D341Med (cell line): Measurements from ENCODE around the gene TNFAIP8L3.

Experiments
- DNase-seq: peaks from one replicate; pipeline ENCODE4 v3.0.0; 2012; ENCODE audit warnings: low spot score

TNFAIP8L3 gene

DNA sequence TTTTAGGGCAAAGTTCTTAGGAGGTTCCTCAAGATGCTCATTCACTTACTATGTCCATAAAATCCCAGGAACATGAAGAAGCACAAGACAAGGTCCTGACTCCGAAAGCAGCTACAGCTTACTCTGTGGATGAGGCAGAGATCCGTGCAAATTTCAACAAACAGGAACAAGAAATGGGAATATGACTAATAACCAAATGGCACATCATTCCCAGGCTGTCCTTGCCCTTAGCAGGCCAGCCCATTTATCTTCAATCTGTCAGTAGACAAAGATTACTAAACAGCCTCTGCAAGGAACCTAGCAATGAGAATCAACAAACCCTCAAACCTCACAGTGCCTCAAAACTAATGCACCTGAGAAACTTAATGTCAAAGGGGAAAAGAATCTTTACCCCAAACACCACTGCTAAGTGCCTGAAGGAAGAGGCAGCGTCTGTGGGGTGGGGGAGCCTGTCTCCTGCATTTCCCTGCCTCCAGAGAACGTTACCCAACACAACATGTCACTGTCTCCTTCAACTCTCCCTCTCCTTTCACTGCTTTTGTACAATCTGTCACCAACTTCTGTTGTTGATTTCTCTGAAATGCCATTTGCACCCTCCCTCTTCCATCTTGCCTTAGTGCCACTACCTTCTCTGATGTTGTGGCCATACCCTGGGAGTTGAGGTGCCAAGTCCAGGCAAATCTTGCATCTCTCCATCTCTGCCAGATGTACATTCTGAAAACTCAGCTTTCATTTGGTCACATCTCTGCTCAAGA, 4.8 kb downstream of the TNFAIP8L3 start:
- DNase-seq, result no peak

DNA sequence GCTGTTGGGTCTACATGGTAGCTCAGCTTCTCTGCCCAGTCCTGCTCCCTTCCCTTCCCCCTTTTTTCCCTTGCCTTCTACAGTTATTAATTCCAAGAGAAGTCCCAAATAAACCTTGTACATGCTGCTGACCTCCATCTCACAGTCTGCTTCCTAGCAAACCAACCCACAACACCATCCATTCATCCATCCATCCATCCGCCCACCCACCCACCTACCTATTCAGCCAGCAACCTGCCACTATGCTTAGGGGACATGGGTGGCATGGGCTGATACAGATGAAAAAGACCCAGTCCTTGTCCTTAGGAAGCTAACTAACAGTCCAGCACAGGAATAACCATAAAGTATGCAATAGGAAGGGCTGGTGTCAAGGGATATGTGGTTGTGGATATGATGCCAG, 5.7 kb downstream of the TNFAIP8L3 start:
- no peak for DNase-seq

DNA sequence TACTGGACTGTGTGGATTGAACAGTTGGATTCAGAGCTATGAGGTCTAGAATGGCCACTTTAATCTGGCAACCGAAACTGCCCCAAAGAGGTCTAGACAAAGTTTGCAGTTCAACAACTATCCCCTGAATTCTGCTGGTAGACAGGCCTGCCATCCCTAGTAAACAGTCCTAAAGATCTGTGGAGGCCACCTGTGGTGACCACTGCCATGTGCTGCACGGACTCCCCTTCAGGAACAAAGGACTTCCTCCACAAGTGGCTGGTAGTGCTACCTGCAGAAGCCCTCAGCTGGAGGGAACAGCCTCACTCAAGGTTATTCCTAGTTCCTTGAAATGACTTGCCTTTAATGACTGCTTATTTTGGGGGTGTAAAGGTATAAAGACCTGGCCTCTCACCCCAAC, 6.1 kb downstream of the TNFAIP8L3 start:
- no peak for DNase-seq

DNA sequence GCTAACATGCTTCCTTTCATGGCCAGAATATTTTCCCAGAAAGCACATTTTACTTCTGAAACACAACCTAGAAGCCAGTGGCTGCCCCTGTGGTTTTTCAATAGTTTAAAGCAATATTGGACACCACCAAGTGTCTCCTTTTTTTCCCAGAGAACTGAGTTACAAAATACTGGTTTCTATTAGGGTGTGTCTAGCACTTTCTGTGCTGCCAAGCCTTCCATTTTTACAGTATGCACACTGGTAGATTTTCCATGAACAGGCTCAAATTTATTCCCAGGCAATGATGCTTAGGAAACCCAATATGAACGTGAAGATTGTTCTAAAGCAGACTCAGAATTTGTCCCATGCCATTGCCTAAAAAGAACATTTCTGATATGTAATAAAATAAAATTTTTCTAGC, 7.2 kb downstream of the TNFAIP8L3 start:
- no peak for DNase-seq

DNA sequence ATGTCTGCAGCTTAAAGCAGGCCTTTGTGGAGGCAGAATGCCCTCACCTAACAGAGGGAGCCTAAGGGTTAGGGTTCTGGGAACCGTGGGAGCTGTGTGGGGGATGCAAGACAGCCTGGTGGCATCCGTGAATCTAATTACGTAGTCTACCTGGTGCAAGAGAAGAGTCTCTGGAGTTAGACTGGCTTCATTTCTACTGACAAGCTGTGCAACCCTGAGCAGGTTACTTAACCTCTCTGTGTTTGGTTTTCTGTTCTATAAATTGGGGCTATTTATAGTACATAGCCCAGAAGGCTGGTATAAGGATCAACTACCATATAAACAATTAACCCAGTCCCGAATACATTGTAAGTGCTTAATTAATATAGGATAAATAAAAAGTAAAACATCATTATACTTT, 8.3 kb downstream of the TNFAIP8L3 start:
- DNase-seq, result no peak

DNA sequence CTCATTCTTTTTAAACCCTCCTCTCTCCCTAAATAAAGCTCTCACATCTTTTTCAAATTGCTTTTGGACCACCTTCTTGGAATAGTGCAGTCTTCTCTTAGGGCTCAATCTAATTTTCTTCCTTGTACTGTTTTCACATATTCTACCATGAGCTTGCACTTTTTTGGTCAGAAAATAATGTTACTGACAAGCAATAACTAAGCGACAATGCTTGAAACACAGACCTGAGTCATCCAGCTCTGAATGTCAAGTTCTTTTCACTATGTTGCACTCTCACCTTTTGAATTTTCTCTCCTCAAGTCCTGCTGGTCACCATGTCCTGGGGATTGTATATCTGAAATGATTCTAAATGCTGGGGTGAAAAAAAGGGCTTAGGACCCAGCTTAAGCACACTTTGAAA, 8.9 kb downstream of the TNFAIP8L3 start:
- DNase-seq, result no peak

DNA sequence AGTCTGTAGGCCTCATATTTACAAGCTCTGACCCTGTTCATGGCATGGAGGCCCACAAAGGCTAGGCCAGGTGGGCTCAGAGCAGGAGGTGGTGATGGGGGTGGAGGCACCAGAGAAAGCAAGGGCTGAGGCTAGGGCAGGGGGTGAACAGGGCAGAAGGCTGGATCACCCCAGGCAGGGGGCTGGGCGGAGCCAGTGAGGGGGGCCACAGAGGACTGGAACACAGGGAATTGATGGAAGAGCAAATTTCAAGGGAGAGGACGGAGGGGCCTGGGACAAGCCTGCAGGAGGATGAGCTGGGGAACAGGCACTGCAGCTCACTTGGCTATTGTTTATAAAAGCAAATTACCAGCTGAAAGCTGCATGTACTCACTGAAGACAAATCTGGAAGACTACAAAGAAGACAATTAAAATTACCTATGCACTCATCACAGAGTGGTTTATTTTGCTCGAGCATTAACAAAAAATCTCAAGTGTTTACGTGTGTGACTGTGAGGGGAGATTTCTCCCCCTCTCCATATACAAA, 11.0 kb downstream of the TNFAIP8L3 start:
- no peak for DNase-seq

DNA sequence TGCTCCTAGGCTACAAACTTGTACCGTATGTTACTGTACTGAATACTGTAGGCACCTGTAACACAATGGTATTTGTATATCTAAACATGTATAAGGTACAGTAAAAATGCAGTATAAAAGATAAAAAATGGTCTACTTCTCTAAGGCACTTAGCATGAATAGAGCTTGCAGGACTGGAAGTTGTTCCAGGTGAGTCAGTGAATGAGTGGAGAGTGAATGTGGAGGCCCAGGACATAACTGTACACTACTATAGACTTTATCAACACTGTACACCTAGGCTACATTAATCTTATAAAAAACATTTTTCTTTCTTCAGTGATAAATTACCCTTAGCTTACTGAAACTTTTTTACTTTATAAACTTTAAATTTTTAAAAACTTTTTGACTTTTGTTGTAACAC, 12.5 kb downstream of the TNFAIP8L3 start:
- no peak for DNase-seq

DNA sequence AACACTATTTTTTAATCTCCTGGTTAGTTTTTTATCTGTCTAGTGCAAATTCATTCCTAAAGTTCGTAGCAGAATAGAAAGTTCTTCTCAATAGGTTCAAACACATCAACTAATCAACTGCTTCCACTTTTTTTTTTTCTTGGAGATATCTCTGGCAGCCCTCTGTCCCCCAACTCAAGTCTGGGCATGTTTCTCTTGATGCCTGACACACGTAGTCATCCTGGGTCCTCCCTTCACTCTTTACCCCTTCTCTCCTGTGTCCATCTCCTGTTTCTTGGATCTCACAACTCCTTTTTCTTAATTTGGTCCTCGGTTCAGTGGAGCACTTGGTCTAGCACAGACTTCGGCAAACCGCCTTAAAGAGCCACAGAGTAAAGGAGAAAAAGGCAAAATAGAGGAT, 14.4 kb downstream of the TNFAIP8L3 start:
- DNase-seq, result no peak

DNA sequence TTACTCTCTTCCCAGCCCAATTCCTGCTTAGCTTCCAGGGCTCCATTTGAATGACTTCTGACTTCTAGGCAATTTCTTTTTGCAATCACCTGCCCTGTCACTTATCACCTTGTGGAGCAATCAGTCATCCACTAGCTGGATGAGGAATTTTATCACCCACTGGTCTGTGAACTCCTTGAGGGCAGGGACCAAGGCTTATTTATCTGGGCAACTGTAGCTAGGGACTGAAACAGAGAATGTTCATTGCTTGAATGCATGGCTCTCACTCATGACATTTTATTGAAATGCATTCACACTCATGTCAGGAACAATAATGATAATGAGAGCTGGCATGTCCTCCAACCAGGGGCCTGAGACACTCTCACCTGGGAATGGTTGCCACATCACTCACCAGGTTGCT, 15.5 kb downstream of the TNFAIP8L3 start:
- no peak for DNase-seq

DNA sequence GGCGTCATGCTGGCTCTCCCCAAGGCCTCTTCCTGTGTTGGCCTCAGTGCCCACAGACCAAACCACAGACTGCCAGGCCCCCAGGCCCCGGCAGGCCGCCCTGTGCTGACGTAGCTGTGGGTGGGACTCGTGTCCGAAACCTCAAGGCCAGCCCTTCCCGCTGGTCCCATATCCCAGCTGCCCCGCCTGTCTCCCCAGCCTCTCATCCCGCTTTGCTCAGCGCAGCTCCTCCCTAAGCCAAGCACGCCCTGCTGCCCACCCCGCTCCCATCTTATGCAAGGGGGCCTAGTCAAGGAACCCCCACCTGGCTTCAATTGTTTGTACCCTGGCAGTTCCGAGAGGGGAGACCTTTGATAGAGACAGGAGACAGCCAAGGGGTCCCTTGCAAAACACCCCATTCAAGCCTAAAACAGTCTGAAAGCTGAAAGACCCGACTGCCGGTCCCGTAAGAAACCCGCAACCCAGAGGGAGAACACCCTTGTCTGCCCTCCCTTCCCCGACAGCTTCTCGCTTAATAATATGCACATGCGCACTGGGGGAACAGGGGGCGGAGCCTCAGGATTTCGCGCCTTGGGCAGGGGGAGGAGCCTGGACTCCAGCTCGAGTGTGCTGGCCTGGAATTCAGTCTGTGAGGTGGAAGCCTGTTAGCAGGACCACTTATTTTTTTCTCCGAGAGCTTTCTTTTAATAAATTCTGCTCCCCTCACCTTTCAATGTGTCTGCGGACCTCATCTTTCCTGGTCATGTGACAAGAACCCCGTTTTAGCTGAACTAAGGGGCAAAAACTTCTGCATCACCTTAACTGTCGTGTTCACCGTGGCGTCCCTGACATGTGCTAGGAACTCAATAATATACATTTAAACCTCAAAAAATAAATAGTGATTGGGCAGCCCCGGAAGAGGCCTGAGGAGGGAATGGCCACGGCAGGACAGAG, 17.2 kb downstream of the TNFAIP8L3 start:
- DNase-seq, result no peak

DNA sequence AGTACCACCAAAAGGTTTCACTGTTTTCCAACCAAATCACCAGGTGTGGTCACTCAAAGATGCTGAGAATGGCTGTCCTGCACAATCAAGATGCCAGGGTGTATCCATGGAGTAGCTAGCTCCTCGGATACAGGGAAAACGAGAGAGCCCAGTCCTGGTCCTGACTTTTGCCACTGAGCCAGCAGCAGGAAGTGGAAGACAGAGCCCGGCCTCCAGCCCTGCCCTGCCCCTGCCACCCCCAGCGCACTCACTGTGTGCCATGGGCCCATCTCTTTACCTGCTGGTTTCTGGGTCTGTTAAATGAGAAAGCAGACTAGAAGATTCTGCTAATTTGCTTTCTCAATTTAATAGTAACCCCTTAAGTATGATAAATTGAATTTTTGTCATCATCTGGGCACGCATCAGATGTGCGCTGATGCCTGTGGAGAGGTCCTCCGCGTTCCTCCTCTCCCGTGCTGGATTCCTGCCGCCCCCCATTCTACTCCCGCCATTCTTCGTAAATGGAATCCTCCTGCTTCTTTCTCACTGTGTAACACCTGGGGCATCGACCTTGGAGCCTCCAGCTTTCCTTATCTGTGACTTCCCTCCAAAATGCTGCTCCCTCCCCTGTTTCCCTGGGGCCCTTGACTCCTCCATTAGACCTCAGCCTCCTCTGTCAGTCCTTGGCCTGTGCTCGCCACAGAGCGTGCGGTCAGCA, 18.0 kb downstream of the TNFAIP8L3 start:
- no peak for DNase-seq

DNA sequence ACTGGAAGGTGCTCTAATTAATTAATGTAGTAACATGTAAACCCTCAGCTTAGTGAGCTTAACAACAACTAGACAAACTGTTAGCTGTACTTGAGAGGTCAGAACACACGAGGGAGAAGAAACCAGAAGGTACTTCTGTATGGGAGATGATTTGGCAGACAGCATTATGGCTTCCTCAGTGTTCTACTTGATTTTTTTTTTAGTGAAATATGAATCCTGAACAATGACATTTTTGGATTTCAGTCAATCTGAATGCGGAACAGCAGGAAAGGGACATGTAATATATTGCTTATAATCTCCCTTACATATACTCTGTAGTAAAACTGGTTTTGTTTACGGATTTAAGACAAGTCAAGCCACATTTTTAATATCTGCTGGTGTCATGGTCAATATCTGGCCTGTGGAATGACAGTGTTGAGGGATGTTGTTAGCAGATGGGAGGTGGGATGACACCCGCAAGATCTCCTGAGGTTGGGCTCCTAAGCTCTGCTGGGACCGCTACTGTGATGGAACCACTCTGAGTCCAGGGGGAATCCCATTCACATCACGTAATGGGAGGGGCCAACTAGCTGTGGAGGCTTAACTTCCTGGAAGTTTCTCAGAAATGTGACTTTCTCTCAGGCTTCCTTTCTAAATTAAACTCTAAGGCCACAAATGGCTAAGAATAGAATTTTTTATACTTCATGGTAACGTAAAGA, 18.7 kb downstream of the TNFAIP8L3 start:
- DNase-seq, result no peak

DNA sequence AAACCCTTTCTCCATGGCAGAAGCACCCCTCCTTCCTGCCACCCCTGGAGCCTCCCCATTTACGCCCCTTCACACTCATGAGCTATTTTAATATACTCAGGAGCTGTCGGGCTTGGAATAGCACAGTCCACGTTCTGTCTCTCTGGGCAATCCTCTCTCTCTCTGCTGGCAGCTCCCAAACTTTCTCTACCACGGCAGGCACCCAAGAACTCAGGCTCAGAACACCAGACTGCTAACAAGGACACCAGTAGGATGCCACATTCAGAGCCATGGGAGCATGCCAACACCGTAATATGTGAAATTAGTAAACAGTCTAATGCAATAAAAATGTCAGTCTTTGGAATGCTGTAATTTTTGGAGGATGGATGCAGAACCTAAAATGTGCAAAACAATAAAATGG, 19.3 kb downstream of the TNFAIP8L3 start:
- no peak for DNase-seq

DNA sequence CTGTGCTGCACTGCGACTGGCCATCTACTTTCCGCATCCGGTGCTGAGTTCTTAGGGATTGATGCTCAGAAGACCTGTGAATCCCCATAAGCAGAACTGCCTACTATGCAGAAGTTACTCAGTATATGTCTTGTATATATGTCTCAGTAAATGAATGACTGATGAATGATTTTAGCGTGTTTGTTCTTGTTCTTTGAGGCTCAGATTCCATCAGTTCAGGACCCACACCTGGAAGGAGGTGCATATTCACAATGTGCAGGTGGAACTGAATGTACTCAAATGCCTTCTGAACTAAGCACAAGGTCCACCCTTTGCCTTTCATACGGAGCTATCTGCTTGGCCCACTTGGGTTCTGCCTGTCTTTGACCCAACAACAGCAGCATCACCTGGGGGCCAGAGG, 19.8 kb downstream of the TNFAIP8L3 start:
- DNase-seq, result no peak

DNA sequence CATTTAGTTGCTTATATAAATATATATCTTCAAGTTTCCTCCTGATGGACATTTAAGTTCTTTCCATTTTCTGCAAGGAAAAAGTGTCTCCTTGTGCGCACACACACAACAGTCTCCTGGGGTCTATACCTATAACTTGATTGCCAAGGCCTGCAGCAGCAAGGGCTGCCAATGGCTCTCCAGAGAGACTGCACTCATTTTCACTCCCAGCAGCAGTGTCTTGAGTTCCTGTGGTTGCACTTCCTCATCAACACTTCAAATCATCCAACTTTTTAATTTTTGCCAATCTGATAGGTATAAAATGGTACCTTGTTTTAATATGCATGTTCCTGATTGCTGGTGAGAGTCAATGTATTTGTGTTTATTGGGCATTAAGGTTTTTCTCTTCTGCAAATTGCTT, 23.1 kb downstream of the TNFAIP8L3 start:
- no peak for DNase-seq

DNA sequence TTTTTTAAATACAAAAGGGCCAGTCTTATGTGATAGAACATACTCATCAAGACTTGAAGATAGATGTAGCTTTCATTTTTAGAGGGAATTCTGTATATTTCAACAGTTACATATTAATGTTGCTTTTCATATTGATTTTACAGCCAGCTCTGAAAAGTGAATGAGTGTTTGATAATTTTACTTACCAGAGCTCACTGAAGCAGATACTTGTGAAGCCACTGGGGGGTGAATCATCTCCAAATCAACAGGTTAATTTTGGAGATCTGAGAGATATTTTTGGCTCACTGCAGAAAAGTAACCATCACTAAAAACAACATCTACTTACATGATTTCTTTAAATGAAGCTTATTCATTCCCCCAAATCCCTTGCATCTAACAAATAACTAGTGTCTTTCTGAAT, 24.7 kb downstream of the TNFAIP8L3 start:
- DNase-seq, result no peak

DNA sequence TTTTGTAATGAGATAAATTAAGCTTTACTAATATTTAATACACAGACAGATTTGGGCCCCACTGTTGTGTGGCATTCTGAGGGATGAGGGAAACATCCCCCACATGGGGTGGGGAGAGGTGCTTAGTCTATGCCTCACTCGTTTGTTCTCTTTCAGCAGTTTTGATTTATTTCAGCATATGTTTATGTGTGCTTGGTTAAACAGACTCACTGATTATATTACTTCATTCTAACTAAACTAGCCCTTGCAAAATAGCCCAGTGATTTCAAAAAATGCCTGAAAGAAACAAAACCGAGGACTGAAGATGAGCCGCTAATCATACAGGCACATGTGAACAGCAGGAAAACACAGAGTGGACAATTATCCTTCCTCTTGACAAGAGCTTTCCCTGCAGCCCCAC, 27.2 kb downstream of the TNFAIP8L3 start:
- no peak for DNase-seq

DNA sequence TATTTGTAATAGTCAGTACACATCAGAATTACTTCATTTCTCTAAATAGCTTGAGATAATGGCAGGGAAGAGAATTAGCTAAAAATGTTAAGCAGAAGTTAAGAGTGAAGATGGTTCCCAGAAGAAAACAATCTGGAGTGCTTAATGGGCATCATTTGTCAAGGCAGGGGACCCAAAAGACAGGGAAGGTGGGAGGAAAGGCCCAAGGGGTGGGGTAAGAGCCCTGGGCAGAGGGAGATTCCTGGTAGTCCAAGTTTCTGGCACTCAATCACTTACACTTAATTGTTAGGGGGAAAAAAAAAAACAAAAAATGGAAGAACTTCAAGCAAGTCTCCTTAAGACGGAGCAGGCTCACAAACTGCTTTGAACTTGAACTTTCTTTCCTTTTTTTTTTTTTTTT, 28.9 kb downstream of the TNFAIP8L3 start:
- no peak for DNase-seq

DNA sequence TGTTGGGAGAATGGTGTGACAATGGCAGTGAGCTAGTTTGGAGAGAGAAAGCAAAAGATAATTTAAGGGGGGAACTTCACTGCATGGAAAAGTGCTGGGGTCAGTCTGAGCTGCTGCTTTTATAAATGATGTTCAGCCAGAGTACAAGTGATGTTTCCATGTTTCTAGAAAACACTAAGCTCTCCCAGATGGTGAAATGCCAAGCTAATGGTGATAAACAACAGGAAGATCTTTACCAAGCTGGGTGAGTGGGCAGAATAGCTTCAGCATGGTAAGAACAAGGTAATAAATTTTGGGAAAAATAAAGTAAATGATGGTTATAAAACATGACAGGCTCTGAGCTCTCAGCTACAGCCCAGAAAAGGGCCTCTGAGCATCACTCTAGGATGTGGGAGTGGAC, 29.4 kb downstream of the TNFAIP8L3 start:
- no peak for DNase-seq

DNA sequence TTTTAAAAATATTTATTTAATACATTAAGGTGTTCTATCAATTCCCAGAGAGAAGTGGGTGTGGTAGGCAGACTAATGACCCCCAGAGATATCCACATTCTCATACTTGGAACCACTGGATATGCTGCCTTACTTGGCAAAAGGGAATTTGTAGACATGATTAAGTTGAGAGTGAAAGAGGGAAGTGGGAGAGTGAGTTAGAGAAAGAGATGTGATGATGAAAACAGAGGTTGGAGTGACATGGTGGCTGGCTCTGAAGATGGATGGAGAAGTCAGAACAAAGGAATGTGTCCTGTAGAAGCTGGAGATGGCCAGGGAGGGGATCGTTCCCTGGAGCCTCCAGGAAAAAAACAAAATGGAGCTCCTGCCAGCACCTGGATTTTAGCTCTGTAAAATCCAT, 32.0 kb downstream of the TNFAIP8L3 start:
- no peak for DNase-seq
